Keratinocyte (primary cell): ENCODE data around the gene STXBP3. TPM values are rescaled to one million over a fixed set of nuclear protein-coding genes. Genes with fewer than 3 reads are reported as not detected.
A peak's percentile ranks its signal among the peaks of the same experiment; 100 is the strongest.

Experiments used
- DNase-seq: peaks from one replicate; pipeline ENCODE4 v3.0.0-alpha.2; 2011; ENCODE audit warnings: low read depth, missing footprints, low spot score
- FAIRE-seq: peaks from 2 replicates; lab custom pipeline; 2011; peaks lifted over from hg19 to GRCh38; lab: Jason Lieb, UNC
- H2AFZ ChIP-seq: 2 replicates; pipeline ENCODE4 v1.6.0; 2012; ENCODE audit warnings: low read length, control low read depth, inconsistent platforms; ENCODE audit not compliant: control insufficient read depth
- H3K27ac ChIP-seq: 2 replicates; pipeline ENCODE4 v1.5.1; 2011; ENCODE audit warnings: low read length; ENCODE audit not compliant: control insufficient read depth, insufficient read depth
- H3K27me3 ChIP-seq: 3 replicates; pipeline ENCODE4 v1.6.0; 2011; ENCODE audit warnings: low read length; ENCODE audit not compliant: control insufficient read depth, insufficient read depth; ENCODE audit errors: extremely low read depth
- H3K36me3 ChIP-seq, 2 experiments: 2 replicates in 1 of 2; 3 replicates in 1 of 2; pipeline ENCODE4 v1.5.1; 2011; ENCODE audit warnings: low read length in 2 of 2, mild to moderate bottlenecking in 1 of 2; ENCODE audit not compliant: control insufficient read depth in 2 of 2, insufficient read depth in 2 of 2; ENCODE audit errors: extremely low read depth in 1 of 2
- H3K4me1 ChIP-seq: 3 replicates; pipeline ENCODE4 v1.5.1; 2011; ENCODE audit warnings: low read length; ENCODE audit not compliant: control insufficient read depth, insufficient read depth; ENCODE audit errors: extremely low read depth
- H3K4me2 ChIP-seq: 3 replicates; pipeline ENCODE4 v1.6.0; 2011; ENCODE audit warnings: low read depth, low read length; ENCODE audit not compliant: control insufficient read depth, insufficient read depth; ENCODE audit errors: extremely low read depth
- H3K4me3 ChIP-seq, 3 experiments: fragments of 200-600 bp in 1 of 3; sonication (generic) in 1 of 3; 2 replicates in 2 of 3; 3 replicates in 1 of 3; pipeline ENCODE4 v1.5.1; 2011 to 2016; ENCODE audit warnings: low read length in 3 of 3, mild to moderate bottlenecking in 3 of 3, control low read depth in 2 of 3, inconsistent platforms in 1 of 3, low read depth in 1 of 3, mixed read lengths in 1 of 3, mixed run types in 1 of 3, moderate library complexity in 1 of 3; ENCODE audit not compliant: control insufficient read depth in 2 of 3, insufficient read depth in 2 of 3; ENCODE audit errors: extremely low read depth in 1 of 3
- H3K79me2 ChIP-seq: 2 replicates; pipeline ENCODE4 v1.6.0; 2012; ENCODE audit warnings: low read length; ENCODE audit not compliant: control insufficient read depth, insufficient read depth
- H3K9ac ChIP-seq: 3 replicates; pipeline ENCODE4 v1.6.0; 2011; ENCODE audit warnings: low read length; ENCODE audit not compliant: control insufficient read depth, insufficient read depth; ENCODE audit errors: extremely low read depth
- H3K9me1 ChIP-seq: 3 replicates; pipeline ENCODE4 v1.6.0; 2011; ENCODE audit warnings: low read length; ENCODE audit not compliant: control insufficient read depth, insufficient read depth; ENCODE audit errors: extremely low read depth
- H3K9me3 ChIP-seq: 2 replicates; pipeline ENCODE4 v1.5.1; 2012; ENCODE audit warnings: low read depth, low read length; ENCODE audit not compliant: control insufficient read depth
- H4K20me1 ChIP-seq: 3 replicates; pipeline ENCODE4 v1.6.0; 2011; ENCODE audit warnings: low read length; ENCODE audit not compliant: control insufficient read depth, insufficient read depth; ENCODE audit errors: extremely low read depth
- CTCF ChIP-seq, 3 experiments: IDR thresholded peaks in 1 of 3; conservative IDR thresholded peaks in 1 of 3; optimal IDR thresholded peaks in 1 of 3; 2 replicates in 2 of 3; 3 replicates in 1 of 3; pipeline versions ENCODE3 to v1.5.1; 2011; ENCODE audit warnings: low read length in 3 of 3, mild to moderate bottlenecking in 3 of 3, moderate library complexity in 2 of 3, control low read depth in 1 of 3, inconsistent platforms in 1 of 3; ENCODE audit not compliant: insufficient read depth in 2 of 3; ENCODE audit errors: extremely low read depth in 1 of 3
- EZH2 ChIP-seq: IDR thresholded peaks from one replicate; pipeline ENCODE4 v1.6.1; 2012; ENCODE audit warnings: inconsistent platforms, mild to moderate bottlenecking, low read length, moderate library complexity
- dilution Hi-C: fragments of 300-500 bp; cut with MboI; formaldehyde crosslinking; loops from one replicate; pipeline ENCODE4 v1.7.0; 2020; ENCODE audit warnings: low sequenced_read_pairs; ENCODE audit not compliant: extremely low pct_ligation_motif_present
- polyA plus RNA-seq, 5 experiments: library from polyadenylated mRNA; depleted of rRNA in 3 of 5; stranded (reverse) in 3 of 5; stranded (forward) in 1 of 5; unstranded in 1 of 5; fragments of >200 nt; gene quantifications; 1 replicate in 1 of 5; 2 replicates in 3 of 5; 3 replicates in 1 of 5; pipeline versions ENCODE4 v1.2.1 to v1.2.3, GENCODE V29; 2011 to 2012; ENCODE audit warnings: missing spikeins in 2 of 5, low read depth in 1 of 5, low replicate concordance in 1 of 5

Gene STXBP3
- polyA plus RNA-seq, 1 donor (not counting 4 experiments of a cell fraction or from before 2014, with no cell fraction given) = 36.3 TPM

DNA sequence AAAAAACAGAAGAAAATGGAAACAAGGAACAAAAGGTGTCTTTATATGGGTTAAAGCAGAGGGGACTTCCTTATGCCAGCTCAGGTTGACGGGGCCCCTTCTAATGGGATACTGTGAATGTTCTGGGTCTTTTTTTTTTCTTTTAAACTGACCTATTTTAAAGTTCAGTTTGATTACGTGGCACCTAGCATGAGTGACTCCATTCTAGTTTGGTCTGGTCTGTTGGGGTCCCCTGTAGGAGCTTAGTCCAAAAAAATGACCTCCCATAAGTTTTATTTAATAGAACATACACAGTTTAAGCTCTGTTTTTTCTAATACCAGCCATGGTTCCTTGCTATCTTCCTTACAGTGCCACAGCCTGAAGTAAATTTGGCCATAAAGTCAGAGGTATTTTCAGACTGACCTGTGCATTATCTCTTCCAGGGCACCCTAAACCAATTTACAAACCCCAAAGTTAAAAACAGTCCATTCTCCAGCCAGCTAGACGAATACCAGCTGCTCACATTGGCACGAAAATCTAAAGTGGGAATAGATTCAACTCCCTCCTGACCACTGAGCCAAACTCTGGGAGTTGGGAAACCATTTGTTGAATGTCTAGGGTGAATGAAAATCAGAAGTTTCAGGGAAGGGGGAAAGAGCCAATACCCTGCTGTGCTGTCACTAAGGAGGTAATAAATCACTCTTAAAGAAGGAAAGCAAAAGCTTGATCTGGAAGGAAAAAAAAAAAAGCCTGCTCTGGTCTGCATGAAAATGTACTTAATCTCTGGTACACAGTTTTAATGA, 68.1 kb downstream of the STXBP3 start:
- H4K20me1 ChIP-seq = no peaks in the 10 kb centered on the region
- H3K4me3 ChIP-seq = no peak overlapping the region
- no peak for TF ChIP-seq CTCF (optimal IDR thresholded peaks at IDR 0.05 in 1 of 3, IDR thresholded peaks at IDR 0.05 in 1 of 3, conservative IDR thresholded peaks at IDR 0.05 in 1 of 3; ENCODE audit: extremely low read depth in 1 of 3, insufficient read depth in 2 of 3, low read length in 3 of 3)
- no peak for TF ChIP-seq EZH2
- H2AFZ ChIP-seq = no peak overlapping the region
- no peaks in the 10 kb centered on the region for H3K27me3 ChIP-seq
- H3K4me2 ChIP-seq = no peak overlapping the region
- no peaks in the 10 kb centered on the region for H3K9me1 ChIP-seq
- dilution Hi-C loops = no loop called here
- no peak overlapping the region for H3K9ac ChIP-seq
- no peak overlapping the region for H3K27ac ChIP-seq
- DNase-seq (no peak), FAIRE-seq (no peak)
- H3K4me1 ChIP-seq = peaks cover 26% of the 10 kb centered on the region
- H3K9me3 ChIP-seq = no peaks in the 10 kb centered on the region
- no peaks in the 10 kb centered on the region for H3K79me2 ChIP-seq
- peaks cover 0 to 2% of the 10 kb centered on the region in 2 experiments for H3K36me3 ChIP-seq

- Histone ChIP-seq H3K4me1 (peaks cover 26% of the 10 kb centered on the region), H3K27ac (peak overlapping the region; percentile 96), H2AFZ (no peak overlapping the region), H3K9ac (peak overlapping the region; percentile 86), H4K20me1 (no peaks in the 10 kb centered on the region), H3K4me3 (no peak overlapping the region), H3K9me3 (no peaks in the 10 kb centered on the region), H3K4me2 (no peak overlapping the region), H3K36me3 (no peaks in the 10 kb centered on the region), H3K9me1 (no peaks in the 10 kb centered on the region), H3K79me2 (no peaks in the 10 kb centered on the region), H3K27me3 (no peaks in the 10 kb centered on the region)
- dilution Hi-C loops = no loop called here
- DNase-seq (no peak), FAIRE-seq (no peak)
- TF ChIP-seq CTCF (optimal IDR thresholded peaks at IDR 0.05 in 1 of 3, IDR thresholded peaks at IDR 0.05 in 1 of 3, conservative IDR thresholded peaks at IDR 0.05 in 1 of 3; ENCODE audit: extremely low read depth in 1 of 3, insufficient read depth in 2 of 3, low read length in 3 of 3) (no peak), EZH2 (no peak)
Observed at GRCh38 chr1:108815566-108815965, 69.1 kb downstream of the STXBP3 start.
